ENCODE measurements around the gene MRPS18C. TPM values are rescaled to one million over a fixed set of nuclear protein-coding genes. Genes with fewer than 3 reads are reported as not detected.
A peak's percentile ranks its signal among the peaks of the same experiment; 100 is the strongest.

Gene MRPS18C
- total and polyA plus RNA-seq, 9 of the 15 experiments (the other 6 are each of a cell fraction or from before 2014, with no cell fraction given) = 54.3 to 390 (median 138) TPM

DNA sequence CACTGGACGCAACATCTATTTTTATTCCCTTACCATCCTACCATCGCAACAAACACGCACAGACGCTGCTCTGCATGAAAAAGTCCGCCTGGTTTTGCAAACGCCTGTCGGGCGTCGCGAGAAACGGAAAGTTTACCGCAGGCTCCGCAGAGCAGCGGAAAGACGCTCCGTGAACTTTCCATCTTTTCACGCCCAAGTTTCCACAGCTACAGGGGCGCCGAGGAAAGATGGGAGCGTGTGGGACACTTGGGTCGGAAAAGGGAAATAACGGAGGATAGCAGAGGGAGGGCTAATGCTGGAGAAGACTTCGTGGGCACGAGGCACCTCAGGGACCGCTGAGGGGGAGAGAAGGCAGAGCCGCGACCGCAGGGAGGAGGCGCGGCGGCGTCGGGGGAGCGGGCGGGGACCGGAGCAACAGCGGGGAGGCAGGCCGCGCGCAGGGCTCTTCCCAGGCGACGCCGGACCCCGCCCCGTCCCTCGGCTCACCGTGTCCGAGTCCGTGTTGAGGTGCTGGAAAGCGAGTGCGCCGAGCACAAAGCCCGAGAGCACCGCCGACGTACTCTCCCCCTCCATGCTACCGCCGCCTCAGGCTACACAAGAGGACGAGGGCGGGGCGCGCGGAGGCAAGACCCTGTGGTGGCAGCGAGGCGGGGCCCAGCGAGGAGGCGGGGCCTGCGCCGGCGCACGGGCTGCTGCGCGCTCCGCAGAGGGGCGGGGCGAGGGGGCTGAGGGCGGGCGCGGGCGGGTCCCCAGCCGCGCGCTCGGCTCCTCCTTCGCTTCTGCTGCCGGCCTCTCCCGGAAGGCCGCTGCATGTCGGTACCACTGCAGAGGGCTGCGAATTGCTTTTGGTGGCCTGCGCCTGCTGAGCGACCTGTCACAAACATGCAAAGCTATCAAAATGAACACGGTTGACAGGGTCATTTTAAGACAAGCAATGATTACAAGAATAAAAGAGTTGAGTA is 28.9 kb downstream of the MRPS18C start, which contains the start of gene ABRAXAS1 (continued):
- no peak for TF ChIP-seq ZNF311 (CRISPR knock-in tag; IDR thresholded peaks at IDR 0.05)
- no peak for TF ChIP-seq CAMTA2 (CRISPR knock-in tag; conservative IDR thresholded peaks at IDR 0.05)
- TF ChIP-seq, protein P1, sequence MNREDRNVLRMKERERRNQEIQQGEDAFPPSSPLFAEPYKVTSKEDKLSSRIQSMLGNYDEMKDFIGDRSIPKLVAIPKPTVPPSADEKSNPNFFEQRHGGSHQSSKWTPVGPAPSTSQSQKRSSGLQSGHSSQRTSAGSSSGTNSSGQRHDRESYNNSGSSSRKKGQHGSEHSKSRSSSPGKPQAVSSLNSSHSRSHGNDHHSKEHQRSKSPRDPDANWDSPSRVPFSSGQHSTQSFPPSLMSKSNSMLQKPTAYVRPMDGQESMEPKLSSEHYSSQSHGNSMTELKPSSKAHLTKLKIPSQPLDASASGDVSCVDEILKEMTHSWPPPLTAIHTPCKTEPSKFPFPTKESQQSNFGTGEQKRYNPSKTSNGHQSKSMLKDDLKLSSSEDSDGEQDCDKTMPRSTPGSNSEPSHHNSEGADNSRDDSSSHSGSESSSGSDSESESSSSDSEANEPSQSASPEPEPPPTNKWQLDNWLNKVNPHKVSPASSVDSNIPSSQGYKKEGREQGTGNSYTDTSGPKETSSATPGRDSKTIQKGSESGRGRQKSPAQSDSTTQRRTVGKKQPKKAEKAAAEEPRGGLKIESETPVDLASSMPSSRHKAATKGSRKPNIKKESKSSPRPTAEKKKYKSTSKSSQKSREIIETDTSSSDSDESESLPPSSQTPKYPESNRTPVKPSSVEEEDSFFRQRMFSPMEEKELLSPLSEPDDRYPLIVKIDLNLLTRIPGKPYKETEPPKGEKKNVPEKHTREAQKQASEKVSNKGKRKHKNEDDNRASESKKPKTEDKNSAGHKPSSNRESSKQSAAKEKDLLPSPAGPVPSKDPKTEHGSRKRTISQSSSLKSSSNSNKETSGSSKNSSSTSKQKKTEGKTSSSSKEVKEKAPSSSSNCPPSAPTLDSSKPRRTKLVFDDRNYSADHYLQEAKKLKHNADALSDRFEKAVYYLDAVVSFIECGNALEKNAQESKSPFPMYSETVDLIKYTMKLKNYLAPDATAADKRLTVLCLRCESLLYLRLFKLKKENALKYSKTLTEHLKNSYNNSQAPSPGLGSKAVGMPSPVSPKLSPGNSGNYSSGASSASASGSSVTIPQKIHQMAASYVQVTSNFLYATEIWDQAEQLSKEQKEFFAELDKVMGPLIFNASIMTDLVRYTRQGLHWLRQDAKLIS (CRISPR knock-in tag; IDR thresholded peaks at IDR 0.05) = 0 out of 2 replicates have a peak, but pooled peaks have one; percentile 32
- TF ChIP-seq ZNF121 (CRISPR knock-in tag; conservative IDR thresholded peaks at IDR 0.05) = no peak
- TF ChIP-seq SAFB2 (IDR thresholded peaks at IDR 0.05; ENCODE audit: borderline replicate concordance, low read depth, low read length, severe bottlenecking) = no peak
- TF ChIP-seq, protein P2, sequence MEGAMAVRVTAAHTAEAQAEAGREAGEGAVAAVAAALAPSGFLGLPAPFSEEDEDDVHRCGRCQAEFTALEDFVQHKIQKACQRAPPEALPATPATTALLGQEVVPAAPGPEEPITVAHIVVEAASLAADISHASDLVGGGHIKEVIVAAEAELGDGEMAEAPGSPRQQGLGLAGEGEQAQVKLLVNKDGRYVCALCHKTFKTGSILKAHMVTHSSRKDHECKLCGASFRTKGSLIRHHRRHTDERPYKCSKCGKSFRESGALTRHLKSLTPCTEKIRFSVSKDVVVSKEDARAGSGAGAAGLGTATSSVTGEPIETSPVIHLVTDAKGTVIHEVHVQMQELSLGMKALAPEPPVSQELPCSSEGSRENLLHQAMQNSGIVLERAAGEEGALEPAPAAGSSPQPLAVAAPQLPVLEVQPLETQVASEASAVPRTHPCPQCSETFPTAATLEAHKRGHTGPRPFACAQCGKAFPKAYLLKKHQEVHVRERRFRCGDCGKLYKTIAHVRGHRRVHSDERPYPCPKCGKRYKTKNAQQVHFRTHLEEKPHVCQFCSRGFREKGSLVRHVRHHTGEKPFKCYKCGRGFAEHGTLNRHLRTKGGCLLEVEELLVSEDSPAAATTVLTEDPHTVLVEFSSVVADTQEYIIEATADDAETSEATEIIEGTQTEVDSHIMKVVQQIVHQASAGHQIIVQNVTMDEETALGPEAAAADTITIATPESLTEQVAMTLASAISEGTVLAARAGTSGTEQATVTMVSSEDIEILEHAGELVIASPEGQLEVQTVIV (CRISPR knock-in tag; IDR thresholded peaks at IDR 0.05; ENCODE audit: borderline replicate concordance) = no peak
- TF ChIP-seq, protein P3, sequence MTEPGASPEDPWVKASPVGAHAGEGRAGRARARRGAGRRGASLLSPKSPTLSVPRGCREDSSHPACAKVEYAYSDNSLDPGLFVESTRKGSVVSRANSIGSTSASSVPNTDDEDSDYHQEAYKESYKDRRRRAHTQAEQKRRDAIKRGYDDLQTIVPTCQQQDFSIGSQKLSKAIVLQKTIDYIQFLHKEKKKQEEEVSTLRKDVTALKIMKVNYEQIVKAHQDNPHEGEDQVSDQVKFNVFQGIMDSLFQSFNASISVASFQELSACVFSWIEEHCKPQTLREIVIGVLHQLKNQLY (CRISPR knock-in tag; conservative IDR thresholded peaks at IDR 0.05) = 0 out of 4 replicates have a peak, but pooled peaks of 1 of the 2 experiments have one; percentile 48
- TF ChIP-seq MYBL2 (IDR thresholded peaks at IDR 0.05; ENCODE audit: low read depth) = no peak
- TF ChIP-seq MYBL2 (CRISPR knock-in tag; IDR thresholded peaks at IDR 0.05; ENCODE audit: borderline replicate concordance) = no peak
- TF ChIP-seq ZNF785 (CRISPR knock-in tag; IDR thresholded peaks at IDR 0.05) = peak; percentile 46; the same call in 1 of the 2 replicates
- no peak for TF ChIP-seq SREBF1 (IDR thresholded peaks at IDR 0.05; ENCODE audit: borderline replicate concordance, low read depth, low read length)
- TF ChIP-seq HSF4 (CRISPR knock-in tag; IDR thresholded peaks at IDR 0.05; ENCODE audit: borderline replicate concordance) = no peak
- no peak for TF ChIP-seq RBM25 (IDR thresholded peaks at IDR 0.05; ENCODE audit: low read depth, low read length, severe bottlenecking)
- TF ChIP-seq SIN3B (IDR thresholded peaks at IDR 0.05; ENCODE audit: low read depth) = no peak
- TF ChIP-seq, protein P4, sequence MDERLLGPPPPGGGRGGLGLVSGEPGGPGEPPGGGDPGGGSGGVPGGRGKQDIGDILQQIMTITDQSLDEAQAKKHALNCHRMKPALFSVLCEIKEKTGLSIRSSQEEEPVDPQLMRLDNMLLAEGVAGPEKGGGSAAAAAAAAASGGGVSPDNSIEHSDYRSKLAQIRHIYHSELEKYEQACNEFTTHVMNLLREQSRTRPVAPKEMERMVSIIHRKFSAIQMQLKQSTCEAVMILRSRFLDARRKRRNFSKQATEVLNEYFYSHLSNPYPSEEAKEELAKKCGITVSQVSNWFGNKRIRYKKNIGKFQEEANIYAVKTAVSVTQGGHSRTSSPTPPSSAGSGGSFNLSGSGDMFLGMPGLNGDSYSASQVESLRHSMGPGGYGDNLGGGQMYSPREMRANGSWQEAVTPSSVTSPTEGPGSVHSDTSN (CRISPR knock-in tag; IDR thresholded peaks at IDR 0.05; ENCODE audit: low read depth) = no peak
- TF ChIP-seq, protein P4 (tag; conservative IDR thresholded peaks at IDR 0.05; ENCODE audit: low read depth) = no peak
- TF ChIP-seq SUPT5H (IDR thresholded peaks at IDR 0.05) = peak; percentile 82
